Body of pancreas (tissue), 4 donors: ENCODE data around the gene CPNE1. TPM values are rescaled to one million over a fixed set of nuclear protein-coding genes. Genes with fewer than 3 reads are reported as not detected.

ENCODE experiments used
- ATAC-seq: fragments of 150-250 bp; one replicate; pipeline ENCODE4 v1.9.1; 2016
- DNase-seq, 4 donors: peaks; one replicate each; pipeline ENCODE4 v3.0.0-alpha.2; 2019
- H3K27ac ChIP-seq, 4 donors: fragments of 200-600 bp; sonication (generic); 1 replicate in 3 of 4; 2 replicates in 1 of 4; pipeline versions ENCODE4 v1.5.1 to v1.6.1; 2016 to 2019; ENCODE audit warnings: mild to moderate bottlenecking in 1 of 4, mixed read lengths in 1 of 4, moderate library complexity in 1 of 4
- H3K27me3 ChIP-seq, 2 donors: fragments of 200-600 bp; sonication (generic); one replicate each; pipeline ENCODE4 v1.6.0; 2016; ENCODE audit warnings: mild to moderate bottlenecking in 1 of 2
- H3K36me3 ChIP-seq, 2 donors: fragments of 200-600 bp; sonication (generic); replicated peaks in 1 of 2; 2 replicates each; pipeline ENCODE4 v1.5.1; 2016; ENCODE audit warnings: low read depth in 2 of 2; ENCODE audit not compliant: insufficient read depth in 1 of 2
- H3K4me1 ChIP-seq: fragments of 200-600 bp; sonication (generic); one replicate; pipeline ENCODE4 v1.6.0; 2016
- H3K4me3 ChIP-seq, 2 donors: fragments of 200-600 bp; sonication (generic); 1 replicate in 1 of 2; 2 replicates in 1 of 2; pipeline ENCODE4 v1.5.1; 2016 to 2019
- H3K9me3 ChIP-seq, 3 donors: fragments of 200-600 bp; sonication (generic); 1 replicate in 2 of 3; 2 replicates in 1 of 3; pipeline ENCODE4 v1.5.1; 2016
- POLR2A ChIP-seq, 3 donors: fragments of 450-650 bp; IDR thresholded peaks; one replicate each; pipeline ENCODE4 v1.6.1; 2016; ENCODE audit warnings: antibody characterized with exemption in 3 of 3, mild to moderate bottlenecking in 2 of 3
- whole genome bisulfite sequencing, 2 donors: methylation state at CpG; one replicate each; pipeline ENCODE4 v1.1.5; 2017; 5-methylcytosine and 5-hydroxymethylcytosine counted together
- intact Hi-C: fragments of 100-400 bp; cut with DNase I; formaldehyde crosslinking; loops from one replicate; pipeline ENCODE4 v1.15.1; 2023
- total RNA-seq, 2 donors: library from RNA; depleted of rRNA; stranded (reverse); fragments of >200 nt; gene quantifications; one replicate each; pipeline ENCODE4 v1.1.0, GENCODE V29; 2016
- TF ChIP-seq, protein P1 (sequence below), 7 experiments: fragments of 450-650 bp in 4 of 7; fragments of 200-600 bp in 3 of 7; sonication (generic) in 3 of 7; IDR thresholded peaks; one replicate each; pipeline ENCODE4 v1.5.1; 2016 to 2019; ENCODE audit warnings: antibody characterized with exemption in 7 of 7

Gene CPNE1
- total RNA-seq, 2 donors from 2014 or later = 87.3 to 93.9 TPM

DNA sequence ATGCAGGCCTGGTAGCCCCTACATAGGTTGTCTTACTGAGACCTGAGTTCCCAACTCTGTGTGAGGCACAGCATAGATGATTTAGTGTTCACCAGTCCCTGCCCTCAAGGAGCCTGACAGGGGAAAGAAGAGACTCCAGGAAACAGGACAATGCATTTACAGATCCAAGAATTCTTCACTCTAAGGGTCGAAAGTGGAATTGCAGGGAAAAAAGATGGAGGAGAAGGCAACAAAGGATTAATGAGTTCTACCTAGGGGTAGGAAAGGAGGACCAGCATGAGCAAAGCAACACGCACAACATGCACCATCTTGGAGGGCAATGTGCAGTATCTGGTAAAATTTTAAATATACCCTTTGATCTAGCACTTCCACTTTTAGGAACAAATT lies 43.1 kb downstream of the CPNE1 start:
- Histone ChIP-seq H3K27ac (no peak overlapping the region), H3K4me1 (peaks cover 33% of the 10 kb centered on the region), H3K36me3 (peaks cover 0 to 14% of the 10 kb centered on the region in 2 donors), H3K27me3 (no peaks in the 10 kb centered on the region), H3K4me3 (no peak overlapping the region), H3K9me3 (no peaks in the 10 kb centered on the region)
- intact Hi-C loops = no loop called here
- TF ChIP-seq, protein P1, sequence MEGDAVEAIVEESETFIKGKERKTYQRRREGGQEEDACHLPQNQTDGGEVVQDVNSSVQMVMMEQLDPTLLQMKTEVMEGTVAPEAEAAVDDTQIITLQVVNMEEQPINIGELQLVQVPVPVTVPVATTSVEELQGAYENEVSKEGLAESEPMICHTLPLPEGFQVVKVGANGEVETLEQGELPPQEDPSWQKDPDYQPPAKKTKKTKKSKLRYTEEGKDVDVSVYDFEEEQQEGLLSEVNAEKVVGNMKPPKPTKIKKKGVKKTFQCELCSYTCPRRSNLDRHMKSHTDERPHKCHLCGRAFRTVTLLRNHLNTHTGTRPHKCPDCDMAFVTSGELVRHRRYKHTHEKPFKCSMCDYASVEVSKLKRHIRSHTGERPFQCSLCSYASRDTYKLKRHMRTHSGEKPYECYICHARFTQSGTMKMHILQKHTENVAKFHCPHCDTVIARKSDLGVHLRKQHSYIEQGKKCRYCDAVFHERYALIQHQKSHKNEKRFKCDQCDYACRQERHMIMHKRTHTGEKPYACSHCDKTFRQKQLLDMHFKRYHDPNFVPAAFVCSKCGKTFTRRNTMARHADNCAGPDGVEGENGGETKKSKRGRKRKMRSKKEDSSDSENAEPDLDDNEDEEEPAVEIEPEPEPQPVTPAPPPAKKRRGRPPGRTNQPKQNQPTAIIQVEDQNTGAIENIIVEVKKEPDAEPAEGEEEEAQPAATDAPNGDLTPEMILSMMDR (IDR thresholded peaks at IDR 0.05) = peak in 1 of 7 experiments; percentile 5
- TF ChIP-seq POLR2A (IDR thresholded peaks at IDR 0.05) = no peak
- WGBS, 2 donors = 84 to 92% methylated on average over 2 of the region's 2 CpGs
- DNase-seq = no peak
- no peak for ATAC-seq

DNA sequence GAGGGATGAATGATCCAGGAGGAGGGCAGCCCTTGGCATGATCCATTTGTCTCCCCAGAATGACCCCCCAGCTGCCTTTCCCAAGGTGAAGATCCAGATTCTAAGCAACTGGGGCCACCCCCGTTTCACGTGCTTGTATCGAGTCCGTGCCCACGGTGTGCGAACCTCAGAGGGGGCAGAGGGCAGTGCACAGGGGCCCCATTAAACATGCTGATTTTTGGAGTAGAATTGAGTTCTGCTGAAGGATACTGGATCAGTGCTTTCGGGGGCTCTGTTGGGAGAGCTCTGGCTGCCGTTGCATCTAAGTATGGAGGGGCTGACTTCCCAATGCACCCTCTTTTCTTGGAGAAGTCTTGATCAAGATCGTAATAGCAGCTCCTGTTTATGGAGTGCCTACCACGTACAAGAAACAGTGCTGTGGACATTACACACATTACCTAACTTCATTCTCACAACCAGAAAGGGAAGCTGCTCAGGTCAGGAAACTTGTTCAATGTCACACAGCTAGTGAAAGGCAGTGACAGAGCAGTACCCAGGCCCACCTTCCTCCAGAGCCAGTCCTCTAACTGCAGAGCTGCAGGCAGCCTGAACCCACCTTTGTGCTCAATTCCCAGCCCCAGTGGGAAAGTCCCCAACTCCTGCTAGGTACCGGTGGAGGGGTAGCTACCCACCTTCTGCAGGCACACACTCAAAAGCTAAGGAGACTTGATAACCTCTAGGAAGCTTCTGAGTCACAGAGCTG lies 43.7 kb downstream of the CPNE1 start:
- TF ChIP-seq POLR2A (IDR thresholded peaks at IDR 0.05) = no peak
- TF ChIP-seq, protein P1 (IDR thresholded peaks at IDR 0.05) = no peak
- no peak overlapping the region for H3K4me3 ChIP-seq
- no peaks in the 10 kb centered on the region for H3K27me3 ChIP-seq
- H3K36me3 ChIP-seq = peaks cover 0 to 8% of the 10 kb centered on the region in 2 donors
- 89 to 91% methylated on average over 6 to 11 of the region's 11 CpGs for WGBS, 2 donors
- peaks cover 33% of the 10 kb centered on the region for H3K4me1 ChIP-seq
- no peak for ATAC-seq
- DNase-seq = no peak
- H3K9me3 ChIP-seq = no peaks in the 10 kb centered on the region
- H3K27ac ChIP-seq = no peak overlapping the region
- intact Hi-C loops = no loop called here

GRCh38 chr20:35619196-35620095 lies 45.3 kb downstream of the CPNE1 start:
- peak; percentile 79 to 88 (median 85) for DNase-seq
- ATAC-seq = peak; percentile 15
- 6 to 71% methylated on average over 5 to 49 of the region's 49 CpGs for WGBS, 2 donors
- Histone ChIP-seq H3K27me3 (no peaks in the 10 kb centered on the region), H3K36me3 (no peaks in the 10 kb centered on the region), H3K27ac (peak overlapping the region in 3 of 4 donors; percentile 18 to 26 (median 23)), H3K4me1 (peaks cover 39% of the 10 kb centered on the region), H3K9me3 (no peaks in the 10 kb centered on the region), H3K4me3 (no peak overlapping the region)
- intact Hi-C loops = no loop called here
- TF ChIP-seq POLR2A (IDR thresholded peaks at IDR 0.05) = no peak
- TF ChIP-seq, protein P1 (IDR thresholded peaks at IDR 0.05) = peak in 3 of 7 experiments; percentile 14 to 24 (median 23)

GRCh38 chr20:35618263-35619131 lies 46.2 kb downstream of the CPNE1 start:
- H3K4me1 ChIP-seq = peaks cover 39% of the 10 kb centered on the region
- ATAC-seq (no peak), DNase-seq (peak in 3 of 4 donors; percentile 16 to 41 (median 33))
- H3K36me3 ChIP-seq = no peaks in the 10 kb centered on the region
- peak overlapping the region in 3 of 4 donors; percentile 23 to 93 (median 90) for H3K27ac ChIP-seq
- no peak overlapping the region for H3K4me3 ChIP-seq
- no peaks in the 10 kb centered on the region for H3K9me3 ChIP-seq
- H3K27me3 ChIP-seq = no peaks in the 10 kb centered on the region
- intact Hi-C loops = no loop called here
- 6 to 10% methylated on average over 22 to 35 of the region's 35 CpGs for WGBS, 2 donors
- no peak for TF ChIP-seq POLR2A (IDR thresholded peaks at IDR 0.05)
- TF ChIP-seq, protein P1 (IDR thresholded peaks at IDR 0.05) = no peak
